HL-60/S4 treated with retinoic acid at 250 ng/mL for 4 days and 3 days (cell line): ENCODE data around the gene CMKLR1.

ENCODE experiments used
- in situ Hi-C: fragments of 300-500 bp; cut with MboI; formaldehyde crosslinking; loops from 2 replicates; pipeline ENCODE4 v1.7.0; 2022; ENCODE audit warnings: low sequenced_read_pairs

CMKLR1 gene

GRCh38 chr12:108363565-108363964 is 24.5 kb upstream of the CMKLR1 start:
- in situ Hi-C loops, result no loop called here

- in situ Hi-C loops, result no loop called here
These were observed 24.1 kb upstream of the CMKLR1 start for GRCh38 chr12:108363165-108363564.

GRCh38 chr12:108361606-108362005 is 22.5 kb upstream of the CMKLR1 start:
- in situ Hi-C loops, result no loop called here

GRCh38 chr12:108360487-108360886 is 21.4 kb upstream of the CMKLR1 start:
- in situ Hi-C loops, result no loop called here

- in situ Hi-C loops, result no loop called here
These were observed 20.9 kb upstream of the CMKLR1 start for GRCh38 chr12:108360057-108360456.

- in situ Hi-C loops, result no loop called here
These were observed 19.5 kb upstream of the CMKLR1 start for GRCh38 chr12:108358580-108358965.

- in situ Hi-C loops, result no loop called here
These were observed 18.9 kb upstream of the CMKLR1 start for GRCh38 chr12:108357834-108358579.

- in situ Hi-C loops, result no loop called here
These were observed 18.0 kb upstream of the CMKLR1 start for GRCh38 chr12:108356835-108357806.

GRCh38 chr12:108355069-108355468 is 16.0 kb upstream of the CMKLR1 start:
- in situ Hi-C loops, result no loop called here

- in situ Hi-C loops, result no loop called here
These were observed 13.5 kb upstream of the CMKLR1 start for GRCh38 chr12:108352591-108352990.

- in situ Hi-C loops, result no loop called here
These were observed 11.4 kb upstream of the CMKLR1 start for GRCh38 chr12:108350511-108350910.

- in situ Hi-C loops, result no loop called here
These were observed 10.2 kb upstream of the CMKLR1 start for GRCh38 chr12:108349278-108349688.

GRCh38 chr12:108348842-108349241 is 9.7 kb upstream of the CMKLR1 start:
- in situ Hi-C loops, result no loop called here

GRCh38 chr12:108346727-108347710 is 7.9 kb upstream of the CMKLR1 start:
- in situ Hi-C loops, result no loop called here

GRCh38 chr12:108345716-108346633 is 6.9 kb upstream of the CMKLR1 start:
- in situ Hi-C loops, result no loop called here

GRCh38 chr12:108342985-108343384 is 3.9 kb upstream of the CMKLR1 start:
- in situ Hi-C loops, result no loop called here

- in situ Hi-C loops, result no loop called here
These were observed 3.0 kb upstream of the CMKLR1 start for GRCh38 chr12:108341854-108342847.

GRCh38 chr12:108341356-108341755 is 2.2 kb upstream of the CMKLR1 start:
- in situ Hi-C loops, result no loop called here
